C4-2B (cell line): ENCODE data around the gene TMCO4.

Experiments used
- ZFX ChIP-seq: fragments of 450-650 bp; IDR thresholded peaks from 2 replicates; pipeline ENCODE4 v1.6.1; 2017
- TF ChIP-seq, protein P1 (sequence below): fragments of 450-650 bp; conservative IDR thresholded peaks from 2 replicates; pipeline ENCODE4 v1.5.1; 2017; ENCODE audit warnings: mild to moderate bottlenecking

DNA sequence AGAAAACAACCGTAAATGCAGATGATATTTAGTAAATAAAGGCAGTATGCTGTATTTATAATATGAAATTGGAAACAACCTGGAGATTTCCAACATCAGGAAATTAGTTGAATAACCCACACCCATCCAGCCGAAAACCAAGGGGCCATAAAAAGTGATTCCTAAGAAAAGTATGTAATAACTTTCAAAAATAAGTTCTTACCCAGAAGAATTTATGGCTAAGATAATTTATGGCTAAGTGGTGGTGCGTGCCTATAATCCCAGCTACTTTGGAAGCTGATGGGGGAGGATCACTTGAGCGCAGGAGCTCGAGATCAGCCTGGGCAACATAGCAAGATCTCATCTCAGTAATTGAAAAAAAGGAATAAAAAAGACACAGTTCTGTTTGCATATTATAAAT is 43.2 kb downstream of the TMCO4 start:
- TF ChIP-seq, protein P1, sequence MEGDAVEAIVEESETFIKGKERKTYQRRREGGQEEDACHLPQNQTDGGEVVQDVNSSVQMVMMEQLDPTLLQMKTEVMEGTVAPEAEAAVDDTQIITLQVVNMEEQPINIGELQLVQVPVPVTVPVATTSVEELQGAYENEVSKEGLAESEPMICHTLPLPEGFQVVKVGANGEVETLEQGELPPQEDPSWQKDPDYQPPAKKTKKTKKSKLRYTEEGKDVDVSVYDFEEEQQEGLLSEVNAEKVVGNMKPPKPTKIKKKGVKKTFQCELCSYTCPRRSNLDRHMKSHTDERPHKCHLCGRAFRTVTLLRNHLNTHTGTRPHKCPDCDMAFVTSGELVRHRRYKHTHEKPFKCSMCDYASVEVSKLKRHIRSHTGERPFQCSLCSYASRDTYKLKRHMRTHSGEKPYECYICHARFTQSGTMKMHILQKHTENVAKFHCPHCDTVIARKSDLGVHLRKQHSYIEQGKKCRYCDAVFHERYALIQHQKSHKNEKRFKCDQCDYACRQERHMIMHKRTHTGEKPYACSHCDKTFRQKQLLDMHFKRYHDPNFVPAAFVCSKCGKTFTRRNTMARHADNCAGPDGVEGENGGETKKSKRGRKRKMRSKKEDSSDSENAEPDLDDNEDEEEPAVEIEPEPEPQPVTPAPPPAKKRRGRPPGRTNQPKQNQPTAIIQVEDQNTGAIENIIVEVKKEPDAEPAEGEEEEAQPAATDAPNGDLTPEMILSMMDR, result no peak
- no peak for TF ChIP-seq ZFX
